Hindlimb muscle (tissue), 1 donor: ENCODE data around the gene HELZ2. TPM values are rescaled to one million over a fixed set of nuclear protein-coding genes. Genes with fewer than 3 reads are reported as not detected.
"Not testable (repeated sequence)": the region's sequence is repeated elsewhere in the genome, so short reads cannot be mapped to it uniquely, and the experiment has no call there.

Source experiments
- DNase-seq: peaks from one replicate; pipeline ENCODE4 v3.0.0-alpha.2; 2013
- polyA plus RNA-seq: library from polyadenylated mRNA; unstranded; fragments of 120-200 nt; gene quantifications from one replicate; pipeline ENCODE4 v1.2.1, GENCODE V29; 2013; ENCODE audit not compliant: insufficient read length

The HELZ2 gene
- polyA plus RNA-seq, 1 donor, result 7.6 TPM

DNA sequence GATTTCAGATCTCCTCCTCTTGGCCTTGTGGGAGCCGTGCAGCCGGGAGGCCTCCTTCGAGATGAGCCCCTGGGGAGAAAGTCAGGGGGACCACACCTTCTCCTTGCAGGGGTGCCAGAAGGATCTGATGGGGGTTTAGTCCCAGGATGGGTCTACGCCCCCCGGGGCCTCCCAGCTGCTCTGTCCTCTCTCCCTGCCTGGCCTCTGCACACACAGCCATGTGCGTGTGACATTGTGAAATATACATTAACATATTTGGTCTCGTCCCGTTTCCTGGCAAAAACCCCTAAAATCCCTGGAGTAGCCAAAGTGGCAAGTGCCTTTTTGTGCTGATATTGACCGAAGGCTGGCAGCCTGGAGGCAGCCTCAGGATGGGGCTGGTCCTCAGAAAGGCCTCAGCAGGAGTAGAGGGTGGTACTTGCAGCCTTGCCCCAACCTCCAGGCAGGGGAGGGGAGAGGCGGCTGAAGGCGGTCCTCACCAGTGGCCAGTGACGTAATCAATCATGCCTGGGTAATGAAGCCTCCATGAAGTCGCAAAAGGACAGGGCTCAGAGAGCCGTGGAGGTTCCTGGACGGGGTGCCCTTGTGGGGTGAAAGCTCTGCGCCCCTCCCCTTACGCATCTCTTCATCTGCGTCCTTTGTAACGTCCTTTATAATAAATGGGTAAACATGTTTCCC is 5.1 kb upstream of the HELZ2 start:
- no peak for DNase-seq

DNA sequence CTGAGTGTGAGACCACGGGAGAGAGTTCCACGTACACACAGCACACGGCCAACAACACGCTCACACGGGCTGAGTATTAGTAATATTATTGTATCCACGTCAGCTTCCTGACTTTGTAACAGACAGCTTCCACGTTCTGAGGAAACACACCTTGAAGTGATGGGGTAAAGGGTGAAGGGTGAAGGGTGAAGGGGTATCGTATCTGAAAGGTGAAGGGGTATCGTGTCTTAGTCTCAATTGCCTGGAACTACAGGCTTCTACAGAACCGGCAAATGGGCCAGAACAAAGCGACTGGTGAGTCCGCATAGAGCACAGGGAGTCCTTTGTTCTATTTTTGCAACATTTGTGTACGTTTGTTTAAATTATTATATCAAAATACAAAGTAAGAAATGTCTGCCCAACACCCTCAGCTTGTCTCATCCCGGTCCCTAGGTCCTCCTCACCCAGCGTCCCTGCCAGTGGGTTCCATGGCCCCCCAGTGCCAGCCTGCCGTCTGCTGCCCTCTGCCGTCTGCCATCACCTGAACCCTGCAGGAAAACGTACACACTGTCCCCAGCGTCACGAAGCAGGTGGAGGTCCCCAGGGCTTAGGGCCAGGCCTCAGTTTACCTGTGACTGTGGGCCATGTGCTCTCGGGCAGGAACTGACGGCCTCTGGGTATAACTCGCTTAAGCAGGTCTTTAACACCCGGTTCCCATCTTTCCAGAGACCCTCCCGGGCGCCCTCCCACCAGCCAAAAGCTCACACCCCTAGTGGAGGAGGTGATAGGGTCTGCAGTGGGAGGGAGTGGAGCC is 4.4 kb upstream of the HELZ2 start:
- DNase-seq, result no peak

DNA sequence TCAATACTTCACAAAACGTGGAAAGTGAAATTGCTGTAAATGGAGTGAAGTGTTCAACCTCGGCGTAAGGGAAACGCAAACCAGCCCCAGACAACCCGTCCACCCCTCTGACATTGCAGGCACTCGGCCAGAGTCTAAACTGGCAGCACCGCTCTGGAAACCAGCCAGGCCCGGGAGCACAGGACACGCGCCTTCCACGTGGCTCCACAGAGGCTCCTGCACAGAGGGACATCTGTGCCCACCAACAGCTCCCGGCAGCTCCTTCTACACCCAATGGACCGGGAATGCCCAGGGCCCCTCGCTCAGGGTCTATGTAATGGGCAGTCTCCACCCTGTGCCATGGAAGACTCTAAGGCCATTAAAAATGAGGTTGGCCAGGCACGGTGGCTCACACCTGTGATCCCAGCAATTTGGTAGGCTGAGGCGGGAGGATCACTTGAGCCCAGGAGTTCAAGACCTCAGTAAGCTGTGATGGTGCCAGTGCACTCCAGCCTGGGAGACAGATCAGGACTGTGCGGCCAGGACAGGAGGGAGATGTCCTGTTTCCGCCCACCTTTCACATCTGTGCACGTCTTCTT is 3.4 kb upstream of the HELZ2 start:
- DNase-seq, result no peak

DNA sequence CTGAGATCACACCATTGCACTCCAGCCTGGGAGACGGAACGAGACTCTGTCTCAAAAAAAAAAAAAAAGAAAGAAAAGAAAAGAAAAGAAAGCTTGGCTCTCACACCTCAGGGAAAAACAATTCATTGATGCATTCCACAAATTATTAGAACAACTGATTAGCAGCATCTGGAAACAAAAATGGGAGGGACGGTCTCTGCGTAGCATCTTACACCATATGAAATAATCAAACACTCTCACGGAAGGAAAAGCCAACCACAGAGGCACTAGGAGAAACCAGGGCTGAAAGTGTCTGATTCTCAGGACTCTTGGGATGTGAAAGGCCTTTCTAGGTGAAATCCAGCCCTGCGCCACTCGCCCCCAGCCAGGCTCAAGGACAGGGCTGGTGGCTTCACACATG is 2.3 kb upstream of the HELZ2 start:
- no peak for DNase-seq

DNA sequence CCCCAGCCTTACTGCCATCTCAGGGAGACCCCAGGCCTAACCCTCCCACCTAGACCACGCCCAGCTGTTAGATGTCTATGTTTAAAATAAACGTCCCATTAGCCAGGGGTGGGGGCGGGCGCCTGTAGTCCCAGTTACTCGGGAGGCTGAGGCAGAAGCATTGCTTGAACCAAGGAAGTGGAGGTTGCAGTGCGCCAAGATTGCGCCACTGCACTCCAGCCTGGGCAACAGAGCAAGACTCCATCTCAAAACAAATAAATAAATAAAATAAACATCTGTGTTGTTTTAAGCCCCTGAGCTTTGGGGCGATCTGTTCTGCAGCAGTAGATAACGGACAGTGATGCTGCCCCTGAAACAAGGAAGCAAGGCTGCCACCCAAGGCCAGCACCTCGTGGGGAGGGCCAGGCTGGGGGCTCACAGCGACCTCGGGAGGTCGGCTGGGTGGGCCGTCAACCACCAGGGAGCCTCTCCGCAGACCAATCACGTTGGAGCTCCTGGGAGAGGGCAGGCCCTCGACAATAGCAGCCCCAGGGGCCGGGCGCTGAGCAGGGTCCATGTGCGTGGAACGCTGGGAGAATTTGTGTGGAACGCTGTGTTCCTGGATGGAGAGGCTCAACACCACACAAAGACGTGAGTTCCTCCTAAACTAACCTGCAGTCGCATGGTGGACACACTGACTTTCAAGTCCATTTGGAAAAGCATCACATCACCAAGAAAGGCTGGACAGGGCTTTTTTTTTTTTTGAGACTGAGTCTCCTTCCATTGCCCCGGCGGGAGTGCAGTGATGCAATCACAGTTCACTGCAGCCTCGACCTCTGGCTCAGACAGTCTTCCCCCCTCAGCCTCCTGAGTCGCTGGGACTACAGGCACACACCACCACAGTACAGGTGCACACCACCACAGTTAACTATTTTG is 1.0 kb upstream of the HELZ2 start:
- no peak for DNase-seq

DNA sequence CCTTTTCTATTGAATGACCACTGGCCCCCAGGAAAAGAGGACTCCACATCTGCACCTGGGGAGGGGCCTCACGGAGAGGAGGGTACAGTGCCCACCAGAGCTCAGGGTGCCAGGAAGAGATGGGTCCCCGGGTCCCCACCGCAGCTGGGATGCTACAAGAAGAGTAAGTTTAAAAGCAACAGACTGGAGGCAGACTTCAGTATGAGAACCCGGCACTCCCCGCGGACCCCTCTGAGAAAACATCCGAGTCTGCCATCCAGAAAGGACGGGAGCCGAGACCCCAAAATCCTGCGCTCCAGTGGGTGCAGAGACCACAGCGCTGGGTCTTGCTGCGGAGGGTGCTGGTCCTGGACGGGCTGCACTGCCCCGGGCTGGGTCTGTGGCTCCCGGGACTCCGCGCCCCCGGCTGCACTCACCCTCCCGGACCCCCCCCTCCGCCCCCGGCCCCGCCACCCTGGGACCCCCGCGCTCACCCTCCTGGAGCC is 350 bp downstream of the HELZ2 start:
- no peak for DNase-seq

DNA sequence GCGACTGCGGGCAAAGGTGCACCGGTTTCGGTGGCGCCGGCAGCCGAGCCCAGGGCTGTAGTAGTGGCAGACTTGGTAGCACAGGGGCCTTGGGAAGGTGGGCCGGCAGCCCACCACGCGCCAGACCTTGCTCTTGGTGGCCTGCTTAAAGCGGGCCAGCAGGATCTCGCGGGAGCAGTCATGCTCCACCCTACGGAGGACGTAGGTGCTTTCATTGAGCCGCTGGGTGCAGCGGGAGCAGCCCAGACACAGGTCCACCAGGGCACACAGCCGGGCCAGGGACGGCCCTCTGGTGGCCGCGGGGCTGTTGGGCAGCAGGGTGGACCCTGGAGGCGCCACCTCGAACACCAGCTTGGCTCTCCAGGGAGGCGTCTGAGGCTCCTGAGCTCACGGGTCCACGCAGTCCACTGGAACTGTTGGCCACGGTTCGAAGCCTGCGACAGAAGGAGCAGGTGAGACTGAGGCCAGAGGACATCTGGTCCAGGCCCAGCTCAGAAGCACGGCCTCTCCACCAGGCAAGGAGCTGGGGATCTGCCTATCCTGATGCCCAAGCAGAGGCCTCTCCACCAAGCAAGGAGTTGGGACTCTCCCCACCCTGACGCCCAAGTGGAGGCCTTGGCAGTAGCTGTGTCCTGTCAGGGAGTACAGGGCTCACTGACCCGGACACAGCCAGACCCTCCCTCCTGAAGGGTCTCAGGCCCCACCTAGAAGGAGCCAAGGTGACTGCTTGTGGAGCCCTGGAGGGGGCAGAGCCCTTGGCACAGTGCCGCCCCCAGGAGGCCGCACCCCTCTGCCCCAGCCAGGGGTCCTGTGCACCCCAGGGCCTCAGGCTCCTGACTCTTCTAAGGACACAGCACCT is 1.0 kb downstream of the HELZ2 start:
- no peak for DNase-seq

DNA sequence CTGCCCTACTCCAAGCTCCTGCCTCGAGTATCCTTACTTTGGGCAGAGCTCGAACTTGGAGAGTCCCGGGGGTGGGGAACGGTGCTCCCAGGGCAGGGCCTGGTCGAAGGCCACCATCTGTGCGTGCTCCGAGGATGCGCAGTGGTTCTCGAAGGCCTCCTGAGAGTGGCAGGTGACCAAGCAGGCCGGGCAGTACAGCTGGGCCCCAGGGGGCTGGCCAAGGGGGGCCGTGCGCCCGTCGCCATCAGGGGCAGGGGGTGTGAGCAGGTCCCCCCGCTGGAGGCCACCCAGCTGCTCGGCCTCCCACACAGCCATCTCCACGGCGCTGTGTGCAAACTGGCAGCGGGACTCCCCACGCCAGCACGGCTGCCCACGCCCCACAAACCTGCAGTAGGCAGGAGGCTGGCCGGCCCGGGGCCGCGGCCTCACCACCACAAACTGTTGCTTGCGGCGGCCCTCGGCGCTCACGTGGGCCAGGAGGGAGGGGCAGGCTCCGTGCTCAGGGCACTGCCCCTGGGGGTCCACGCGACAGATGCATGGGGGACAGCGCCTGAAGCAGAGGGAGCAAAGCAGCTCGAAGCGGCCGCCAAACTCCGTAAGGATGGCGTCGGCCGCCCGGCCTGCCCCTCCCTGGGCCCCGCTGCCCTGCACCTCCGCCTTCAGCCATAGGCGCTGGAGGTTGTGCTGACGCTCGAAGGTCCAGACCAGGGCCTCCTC is 1.8 kb downstream of the HELZ2 start:
- no peak for DNase-seq

DNA sequence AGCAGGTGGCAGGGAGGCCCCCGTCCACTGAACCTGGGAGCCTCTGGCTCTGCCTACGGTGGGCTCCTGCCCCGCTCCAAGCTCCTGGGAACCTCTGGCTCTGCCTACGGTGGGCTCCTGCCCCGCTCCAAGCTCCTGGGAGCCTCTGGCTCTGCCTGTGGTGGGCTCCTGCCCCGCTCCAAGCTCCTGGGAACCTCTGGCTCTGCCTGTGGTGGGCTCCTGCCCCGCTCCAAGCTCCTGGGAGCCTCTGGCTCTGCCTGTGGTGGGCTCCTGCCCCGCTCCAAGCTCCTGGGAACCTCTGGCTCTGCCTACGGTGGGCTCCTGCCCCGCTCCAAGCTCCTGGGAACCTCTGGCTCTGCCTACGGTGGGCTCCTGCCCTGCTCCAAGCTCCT is 3.0 kb downstream of the HELZ2 start:
- not testable (repeated sequence) for DNase-seq

DNA sequence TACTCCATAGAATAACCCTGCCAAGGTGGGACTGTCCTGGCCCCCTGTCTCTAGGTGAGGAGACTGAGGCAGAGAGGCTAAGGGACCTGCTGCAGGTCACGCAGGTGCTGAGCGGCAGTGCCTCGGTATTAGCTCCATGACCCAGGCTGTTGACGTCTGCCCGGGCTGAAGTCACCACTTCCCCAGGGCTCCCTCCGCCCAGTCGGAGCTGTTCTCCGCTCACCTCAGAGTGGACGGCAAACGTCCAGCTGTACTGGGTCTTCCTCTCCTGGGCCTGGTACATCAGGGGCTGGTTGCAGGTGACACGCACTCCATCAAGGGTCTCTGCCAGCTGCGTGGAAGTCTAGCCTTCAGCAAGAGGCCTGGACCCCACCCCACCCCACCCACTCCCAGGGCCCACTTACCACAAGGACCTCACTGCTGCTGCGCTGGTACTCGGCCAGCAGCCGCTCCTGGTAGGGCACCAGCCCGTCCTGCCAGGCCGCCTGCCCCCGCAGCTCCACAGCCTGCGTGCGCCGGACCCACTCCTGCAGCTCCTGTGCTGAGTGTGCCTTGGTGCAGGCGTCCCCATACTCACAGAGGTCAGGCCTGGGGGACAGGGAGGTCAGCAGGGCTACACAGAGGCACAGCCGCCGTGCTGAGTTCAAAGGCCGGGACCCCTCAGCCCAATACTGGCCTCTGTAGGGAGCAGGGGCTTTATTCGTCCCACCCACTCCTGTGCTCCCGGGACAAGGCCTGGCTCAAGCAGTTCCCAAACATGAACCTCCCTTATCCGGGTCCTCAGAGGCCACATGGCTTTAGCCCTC is 3.6 kb downstream of the HELZ2 start:
- no peak for DNase-seq

DNA sequence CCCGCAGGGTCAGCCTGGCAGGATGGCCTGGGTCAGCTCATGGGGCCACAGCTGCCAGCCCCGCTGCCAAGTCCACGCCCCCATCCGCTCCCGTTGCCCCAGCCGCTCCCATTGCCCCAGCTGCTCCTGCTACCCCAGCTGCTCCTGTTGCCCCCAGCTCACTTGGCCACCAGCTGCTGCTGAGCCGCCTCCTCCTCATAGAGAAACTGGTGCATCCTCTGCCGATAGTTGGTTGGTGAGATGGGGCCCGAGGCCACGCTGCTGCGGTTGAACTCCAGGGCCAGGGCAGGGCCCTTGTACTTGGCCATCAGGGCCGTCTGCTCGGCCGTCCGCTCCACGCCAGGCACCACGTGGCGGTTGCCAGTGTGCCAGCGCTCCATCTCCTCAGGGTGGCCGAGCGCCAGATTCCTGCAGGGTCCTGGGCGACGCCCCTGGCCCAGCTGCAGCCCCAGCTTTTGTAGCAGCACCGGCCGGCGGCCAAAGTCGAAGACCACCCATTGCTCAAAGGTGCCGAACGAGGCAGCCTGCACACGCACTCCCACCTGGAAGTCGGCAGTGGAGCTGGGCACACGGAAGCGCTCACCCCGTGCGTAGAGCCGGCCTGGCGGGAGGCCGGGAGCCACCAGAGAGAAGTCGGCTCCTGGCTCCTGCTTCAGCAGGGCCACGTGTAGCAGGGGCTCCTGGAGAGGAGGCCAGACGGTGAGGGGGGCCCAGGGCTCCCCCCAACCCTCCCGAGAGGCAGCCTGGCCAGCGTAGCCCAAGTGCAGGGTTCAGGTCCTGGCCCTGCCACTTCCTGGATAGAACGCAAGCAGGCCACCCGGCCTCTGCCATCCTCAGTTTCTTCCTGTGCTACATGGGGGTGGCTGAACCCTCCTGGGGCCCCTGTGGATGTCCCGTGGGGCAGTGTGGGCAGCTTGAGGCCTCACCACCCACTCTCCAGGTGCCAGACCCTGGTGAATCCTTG is 4.8 kb downstream of the HELZ2 start:
- DNase-seq, result no peak

DNA sequence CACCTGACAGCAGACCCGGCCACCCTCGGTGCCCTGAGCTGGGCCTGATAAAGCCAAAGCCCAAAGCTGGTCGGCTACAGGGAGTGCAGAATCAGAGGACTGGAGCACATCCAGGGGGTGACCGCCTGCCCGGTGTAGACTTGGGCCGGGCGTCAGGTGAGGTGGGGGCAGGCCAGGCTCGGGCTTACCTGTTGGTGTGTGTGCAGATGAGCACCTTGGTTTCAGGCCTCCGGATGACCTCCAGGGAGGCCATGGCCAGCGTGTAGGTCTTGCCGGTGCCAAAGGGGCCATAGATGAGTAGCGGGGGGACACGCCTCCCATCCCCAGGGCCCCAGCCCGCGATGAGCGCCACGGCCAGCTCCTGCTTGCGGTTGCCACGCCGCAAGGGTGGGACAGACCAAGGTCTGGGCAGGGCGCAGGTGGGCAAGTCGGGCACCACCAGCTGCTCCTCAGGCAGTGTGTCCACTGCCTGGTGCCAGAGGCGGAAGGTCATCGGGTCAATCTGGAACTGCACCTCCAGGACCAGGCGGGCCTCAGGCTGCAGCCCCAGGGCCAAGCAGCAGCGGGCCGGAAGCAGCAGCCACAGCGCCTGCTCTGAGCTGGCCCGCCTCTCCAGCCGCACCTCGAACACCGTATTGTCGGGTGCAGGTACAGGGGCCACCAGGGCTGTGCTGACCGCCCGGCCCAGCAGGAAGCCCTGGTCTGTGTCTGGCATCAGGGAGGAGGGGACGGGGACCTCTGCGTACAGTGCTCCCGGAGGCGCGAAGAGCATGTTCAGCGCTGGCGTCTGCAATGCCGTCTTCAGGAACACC is 5.7 kb downstream of the HELZ2 start:
- DNase-seq, result no peak

DNA sequence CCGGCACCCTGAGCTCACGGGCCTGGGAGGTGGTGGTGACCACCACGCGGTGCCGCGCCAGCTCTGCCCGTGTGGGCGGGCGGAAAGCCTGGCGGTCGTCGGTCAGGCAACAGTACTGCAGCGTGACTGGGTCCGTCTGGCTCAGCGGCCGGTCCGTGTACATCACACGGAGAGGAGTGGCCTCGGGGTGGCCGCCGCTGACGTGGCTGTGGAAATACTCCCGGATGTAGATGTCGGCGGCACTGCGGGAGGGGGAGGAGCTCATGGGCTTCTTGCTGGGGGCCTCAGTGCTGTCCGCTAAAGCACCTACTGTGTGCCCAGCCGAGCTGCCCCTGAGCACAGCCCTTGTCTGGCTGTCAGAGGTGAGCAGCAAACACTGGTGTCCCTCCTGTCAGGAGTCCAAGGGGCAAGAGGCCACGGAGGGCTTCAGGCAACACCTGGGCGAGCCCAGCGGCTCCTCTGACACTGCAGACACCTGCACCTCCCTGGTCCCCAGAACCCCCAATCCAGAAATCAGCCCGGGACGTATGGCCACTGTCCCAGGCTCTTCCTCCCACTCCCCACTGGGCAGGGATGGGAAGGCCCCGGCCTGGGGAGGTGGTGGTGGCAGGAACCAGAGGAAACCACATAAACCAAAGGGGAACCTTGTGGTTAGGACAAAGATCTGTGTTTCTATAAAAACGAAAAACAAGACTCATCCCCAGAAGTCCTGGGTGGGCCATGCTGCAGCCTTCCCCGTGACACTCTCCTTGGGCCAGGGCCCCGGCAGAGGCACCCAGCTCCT is 6.5 kb downstream of the HELZ2 start:
- no peak for DNase-seq

DNA sequence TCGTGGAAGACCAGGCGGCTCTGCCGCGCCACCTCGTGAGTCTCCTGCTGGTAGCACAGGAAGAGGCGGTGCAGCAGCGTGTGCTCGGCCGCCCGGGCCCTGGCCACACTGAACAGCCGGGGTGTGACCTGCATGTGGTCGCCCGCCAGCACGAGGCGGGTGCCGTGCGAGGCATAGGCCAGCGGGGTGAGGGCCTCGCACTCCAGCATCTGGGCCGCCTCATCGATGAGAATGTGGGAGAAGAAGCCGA is 7.0 kb downstream of the HELZ2 start:
- no peak for DNase-seq

DNA sequence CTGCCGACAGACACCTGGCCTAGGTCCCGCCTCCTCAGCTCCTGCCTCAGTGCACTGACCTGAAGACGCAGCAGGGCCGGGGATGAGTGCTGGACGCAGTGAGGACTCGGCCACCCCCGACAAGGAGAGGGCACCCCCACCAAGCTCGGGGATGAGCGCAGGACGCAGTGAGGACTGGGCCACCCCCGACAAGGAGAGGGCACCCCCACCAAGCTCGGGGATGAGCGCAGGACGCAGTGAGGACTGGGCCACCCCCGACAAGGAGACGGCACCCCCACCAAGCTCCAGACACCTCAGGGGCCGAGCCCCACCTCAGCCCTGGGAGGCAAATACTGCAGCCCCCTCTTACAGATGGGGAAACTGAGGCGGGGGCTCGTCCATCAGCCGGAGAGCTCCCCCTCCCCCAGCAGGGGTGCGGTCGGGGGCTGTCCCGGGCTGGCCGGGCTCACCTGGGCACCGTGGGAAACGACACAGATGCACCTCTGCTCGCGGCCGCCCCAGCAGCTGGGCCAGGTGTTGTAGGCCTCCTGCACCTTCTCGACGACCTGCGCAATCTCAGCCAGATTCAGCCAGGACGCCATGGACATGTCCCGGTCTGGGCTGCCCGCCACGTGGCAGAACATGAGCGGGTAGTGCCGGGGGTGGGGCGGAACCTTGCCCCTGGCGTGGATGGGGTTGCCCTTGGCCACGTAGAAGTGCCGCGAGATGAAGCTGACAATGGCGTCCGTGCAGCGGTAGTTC is 7.5 kb downstream of the HELZ2 start:
- no peak for DNase-seq

DNA sequence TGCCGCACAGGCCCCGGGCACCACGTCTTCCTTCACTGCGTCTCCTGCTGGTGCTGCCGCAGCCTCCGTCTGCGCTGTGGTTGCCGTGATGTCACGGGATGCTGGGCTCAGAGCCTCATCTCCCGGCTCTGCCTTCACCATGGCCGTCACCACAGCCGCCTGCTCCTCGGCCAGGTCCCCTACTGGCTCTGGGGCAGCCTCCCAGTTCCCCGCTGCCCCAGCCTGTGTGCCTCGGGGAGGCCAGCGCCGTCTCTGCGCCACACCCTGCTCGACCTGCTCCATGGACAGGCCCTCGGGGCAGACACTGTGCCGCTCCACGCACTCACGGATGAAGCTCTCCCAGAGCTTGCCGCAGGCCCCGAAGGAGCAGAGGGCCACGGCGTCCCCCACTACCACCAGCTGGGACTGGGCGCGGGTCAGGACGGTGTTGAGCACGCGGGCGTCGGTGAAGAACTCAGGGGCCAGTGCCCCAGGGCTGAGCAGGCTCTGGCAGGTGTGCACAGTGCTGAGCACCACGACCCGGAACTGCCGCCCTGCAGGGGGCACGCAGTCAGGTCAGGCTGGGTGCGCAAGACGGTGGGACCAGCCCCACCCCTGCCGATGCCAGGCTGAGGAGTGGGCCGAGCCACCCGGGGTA is 8.2 kb downstream of the HELZ2 start:
- no peak for DNase-seq
